Hematopoietic multipotent progenitor cell (in vitro differentiated cells): ENCODE results near the gene PER3. TPM values are rescaled to one million over a fixed set of nuclear protein-coding genes. Genes with fewer than 3 reads are reported as not detected.
"Not testable (repeated sequence)": the region's sequence is repeated elsewhere in the genome, so short reads cannot be mapped to it uniquely, and the experiment has no call there.

ENCODE experiments used
- DNase-seq, 3 donors: peaks; one replicate each; pipeline ENCODE4 v3.0.0-alpha.2; 2011 to 2015; ENCODE audit warnings: low read depth in 2 of 3, low spot score in 2 of 3
- total RNA-seq: library from RNA; depleted of rRNA; stranded (reverse); fragments of >200 nt; gene quantifications from one replicate; pipeline ENCODE4 v1.2.3, GENCODE V29; 2012

PER3 gene
- total RNA-seq, 1 donor = 2.2 TPM

DNA sequence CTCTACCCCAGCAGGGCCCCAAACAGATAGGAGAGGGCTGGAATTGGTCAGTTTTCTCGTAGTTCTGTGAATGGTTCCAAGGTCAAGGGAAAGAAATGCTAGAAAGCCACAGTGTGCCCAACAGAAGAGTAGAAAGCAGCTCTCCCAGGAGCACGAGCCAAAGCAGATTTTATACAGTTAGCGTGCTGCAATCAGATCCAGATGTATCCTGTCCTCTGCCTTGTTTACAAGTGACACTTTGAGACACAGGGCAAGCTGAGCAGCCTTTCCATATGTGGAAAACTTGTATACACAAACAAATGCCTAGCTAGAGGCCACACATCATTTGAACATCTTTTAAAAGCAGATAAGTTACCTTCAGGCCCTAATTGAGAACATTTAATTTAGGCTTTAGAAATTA lies 6.5 kb upstream of the PER3 start:
- DNase-seq = no peak

- DNase-seq = no peak
Observed at GRCh38 chr1:7778133-7778628, 5.9 kb upstream of the PER3 start.

- DNase-seq = no peak
Observed at GRCh38 chr1:7780976-7781375, 3.1 kb upstream of the PER3 start.

DNA sequence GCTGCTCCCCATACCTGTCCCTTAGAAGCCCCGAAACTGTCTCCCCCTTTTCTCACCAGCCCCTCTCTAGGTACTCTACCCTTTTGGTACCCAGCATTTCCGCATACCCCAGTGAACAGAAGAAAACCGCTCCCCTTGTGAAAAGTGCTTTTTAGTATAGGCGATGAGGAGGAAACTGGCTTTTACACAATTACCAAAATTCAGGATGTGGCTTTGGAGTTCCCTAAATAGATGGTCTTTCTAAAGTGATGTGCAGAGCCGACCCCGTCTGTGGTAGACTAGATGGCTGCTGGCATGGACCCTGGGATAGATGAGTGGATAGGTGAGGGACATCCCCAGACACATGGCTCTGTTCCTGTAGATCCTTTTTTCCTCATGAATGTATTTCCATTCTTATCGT lies 2.6 kb upstream of the PER3 start:
- DNase-seq = peak in 1 of 3 donors; percentile 28

DNA sequence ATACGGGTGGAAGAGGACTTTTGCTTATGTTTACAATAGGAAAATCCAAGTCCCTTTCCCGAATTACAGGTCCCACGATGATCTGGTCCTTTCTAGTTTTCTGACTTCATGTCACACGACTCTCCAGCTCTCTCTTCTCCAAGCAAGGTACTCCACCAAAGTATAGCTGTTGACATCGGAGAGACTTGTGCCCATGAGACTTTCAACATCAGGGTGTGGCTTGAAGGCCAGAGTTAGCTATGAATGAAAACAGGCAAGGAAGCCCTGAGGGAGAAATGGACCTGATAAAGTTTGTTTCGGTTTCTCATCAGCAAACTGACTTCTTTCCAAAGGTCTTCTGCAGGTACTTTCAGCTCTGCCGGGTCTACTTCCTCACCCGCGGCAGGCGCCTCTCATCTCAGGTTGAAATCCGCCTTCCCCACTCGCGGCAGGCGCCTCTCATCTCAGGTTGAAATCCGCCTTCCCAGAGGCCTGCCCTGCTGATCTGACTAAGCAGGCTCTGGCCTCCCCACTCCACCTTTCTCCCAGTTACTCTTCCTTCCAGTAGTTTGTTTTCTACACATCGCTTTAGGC lies 2.1 kb upstream of the PER3 start:
- DNase-seq = peak in 1 of 3 donors; percentile 13

- peak in 1 of 3 donors; percentile 46 for DNase-seq
Observed at GRCh38 chr1:7783178-7783711, 846 bp upstream of the PER3 start.

DNA sequence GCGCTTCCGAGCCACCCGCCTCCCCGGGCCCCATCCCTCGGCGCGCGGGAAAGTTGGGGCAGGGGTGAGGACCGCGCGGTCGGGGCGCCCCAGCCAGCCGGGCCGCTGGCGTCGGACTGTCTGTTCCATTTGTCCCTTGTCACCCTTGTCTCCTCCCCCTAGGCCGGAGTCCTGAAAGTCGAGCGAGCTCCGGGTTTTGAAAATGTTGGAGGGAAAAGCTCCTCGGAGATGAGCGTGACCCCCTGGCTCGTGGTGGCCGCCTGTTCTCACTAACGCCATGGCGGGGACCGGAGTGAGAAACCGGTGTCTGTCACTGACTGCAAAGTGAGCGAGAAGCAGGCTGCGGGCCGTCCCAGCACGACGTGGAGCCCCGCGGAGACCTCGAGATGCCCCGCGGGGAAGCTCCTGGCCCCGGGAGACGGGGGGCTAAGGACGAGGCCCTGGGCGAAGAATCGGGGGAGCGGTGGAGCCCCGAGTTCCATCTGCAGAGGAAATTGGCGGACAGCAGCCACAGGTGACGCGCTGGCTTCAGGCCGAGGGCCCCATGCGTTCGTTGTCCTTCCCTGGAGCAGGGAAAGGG lies 491 bp downstream of the PER3 start:
- peak in 1 of 3 donors; percentile 6 for DNase-seq

DNA sequence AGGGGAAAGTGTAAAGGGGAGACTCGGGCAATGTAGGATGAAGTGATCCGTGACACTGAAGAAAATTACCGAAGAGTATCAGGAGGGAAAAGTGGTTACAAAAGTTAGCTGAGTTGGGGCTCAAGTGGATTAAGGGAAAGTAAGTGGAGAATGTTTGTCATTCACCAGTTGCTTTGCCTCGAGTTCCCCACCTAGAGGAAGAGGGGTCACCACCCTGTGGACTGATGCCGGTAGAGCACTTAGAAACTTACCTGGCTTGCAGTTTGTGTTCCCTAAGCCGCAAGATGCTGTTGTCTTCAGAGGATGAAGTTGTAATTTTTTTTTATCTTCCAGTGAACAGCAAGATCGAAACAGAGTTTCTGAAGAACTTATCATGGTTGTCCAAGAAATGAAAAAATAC lies 1.0 kb downstream of the PER3 start:
- no peak for DNase-seq

DNA sequence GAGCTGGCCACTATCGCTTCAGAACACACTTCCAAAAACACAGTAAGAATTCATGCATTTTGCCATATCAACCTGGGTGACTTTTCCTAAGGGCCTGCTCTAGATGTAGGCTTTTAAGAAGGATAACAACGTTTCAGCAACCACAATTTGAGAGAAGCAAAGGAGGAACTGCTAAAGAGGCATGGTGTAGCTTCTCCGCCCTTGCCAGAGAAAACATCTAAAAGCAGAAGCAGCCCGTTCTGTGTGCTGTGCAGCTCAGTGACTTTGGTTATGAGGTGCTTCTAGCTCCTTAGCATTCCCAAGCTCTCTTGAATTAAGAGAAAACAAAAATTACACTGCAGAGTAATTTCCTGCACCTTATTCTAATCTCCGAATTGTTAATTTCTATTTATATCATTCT lies 2.7 kb downstream of the PER3 start:
- DNase-seq = peak in 1 of 3 donors; percentile 16

DNA sequence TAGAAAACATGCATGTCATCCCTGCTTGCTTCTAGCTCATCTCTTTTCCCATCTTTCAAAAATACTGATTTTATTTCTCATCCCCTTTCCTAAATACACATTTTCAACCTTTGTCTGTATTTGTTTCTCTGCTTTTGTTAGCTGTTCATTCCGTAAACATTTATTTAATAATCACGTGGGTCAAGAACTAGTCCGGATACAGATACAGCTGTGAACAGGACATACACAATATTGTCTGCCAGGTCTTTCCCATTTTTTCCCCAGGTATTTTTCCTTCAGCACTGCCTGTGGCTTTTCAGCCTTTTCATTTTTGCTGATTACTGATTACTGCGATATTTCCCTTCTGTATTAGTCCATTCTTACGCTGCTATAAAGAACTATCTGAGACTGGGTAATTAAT lies 5.7 kb downstream of the PER3 start:
- DNase-seq = no peak

DNA sequence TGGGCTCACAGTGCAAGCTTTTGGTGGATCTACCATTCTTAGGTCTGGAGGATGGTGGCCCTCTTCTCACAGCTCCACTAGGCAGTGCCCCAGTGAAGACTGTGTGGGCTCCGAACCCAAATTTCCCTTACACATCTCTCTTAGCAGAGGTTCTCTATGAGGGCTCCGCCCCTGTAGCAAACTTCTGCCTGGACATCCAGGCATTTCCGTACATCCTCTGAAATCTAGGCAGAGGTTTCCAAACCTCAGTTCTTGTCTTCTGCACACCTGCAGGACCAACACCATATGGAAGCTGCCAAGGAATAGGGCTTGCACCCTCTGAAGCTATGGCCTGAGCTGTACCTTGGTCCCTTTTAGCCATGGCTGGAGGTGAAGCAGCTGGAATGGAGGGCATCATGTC lies 6.9 kb downstream of the PER3 start:
- DNase-seq = not testable (repeated sequence)

DNA sequence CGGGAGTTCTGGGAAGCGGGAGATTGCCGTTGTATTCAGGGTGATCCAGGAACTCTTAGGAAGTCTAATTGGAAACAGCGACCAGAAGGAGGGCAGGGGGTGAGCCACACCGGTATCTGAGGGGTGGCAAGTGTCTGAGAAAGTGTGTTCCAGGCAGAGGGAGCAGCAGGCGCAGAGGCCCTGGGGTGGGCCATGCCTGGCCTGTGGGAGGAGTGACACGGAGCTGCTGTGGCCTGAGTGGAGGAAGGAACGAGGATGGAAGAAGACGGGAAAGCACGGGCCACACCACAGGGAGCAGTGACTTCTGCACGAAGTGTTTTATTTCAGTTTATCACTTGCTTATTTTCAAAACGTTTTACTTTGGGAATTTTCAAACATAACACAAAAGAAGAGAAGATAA lies 11.3 kb downstream of the PER3 start:
- no peak for DNase-seq

DNA sequence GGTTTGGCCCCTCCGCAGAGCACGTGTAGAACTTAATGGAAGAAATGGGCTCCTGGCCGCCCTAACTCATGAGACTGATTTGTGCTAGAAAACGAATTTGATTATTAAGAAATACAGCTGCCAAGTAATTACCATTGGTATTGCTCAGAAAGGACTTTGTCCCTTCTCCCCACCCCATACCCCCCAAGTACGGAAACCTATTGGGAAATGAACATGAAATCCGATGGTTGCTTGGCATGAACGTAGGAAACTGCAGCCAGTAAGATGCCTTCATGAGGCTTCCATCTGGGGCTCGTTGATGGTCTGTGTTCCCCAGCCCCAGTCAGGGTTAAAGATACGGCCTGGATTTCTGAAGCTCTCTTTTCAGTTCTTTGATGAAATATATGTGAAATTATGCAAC lies 21.4 kb downstream of the PER3 start:
- DNase-seq = no peak

DNA sequence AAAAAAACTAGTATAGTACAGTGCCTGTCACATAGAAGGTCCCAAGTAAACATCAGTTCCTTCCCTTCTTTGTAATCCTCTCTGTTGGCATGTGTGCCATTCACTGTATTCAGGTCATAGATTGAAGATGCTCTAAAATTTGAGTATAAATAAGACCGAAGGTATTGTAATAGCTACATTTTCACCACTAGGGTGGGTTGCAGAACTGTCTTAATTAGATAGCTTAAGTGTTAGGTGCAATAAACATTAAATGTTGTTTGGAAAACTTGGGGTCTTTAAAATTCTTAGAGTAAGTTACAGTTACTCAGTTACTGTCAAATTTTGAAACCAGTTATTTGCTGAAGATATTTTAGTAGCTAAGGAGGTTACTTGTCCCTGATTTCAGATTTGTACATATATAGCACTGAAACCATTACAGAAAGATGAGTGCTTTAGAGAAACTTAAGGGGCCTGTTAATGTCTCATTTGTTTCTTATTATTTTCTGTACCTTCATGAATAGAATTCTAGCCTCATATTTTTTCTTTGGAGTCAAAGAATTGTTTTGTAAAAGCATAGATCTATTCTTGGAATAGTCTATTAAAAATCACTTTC lies 24.3 kb downstream of the PER3 start:
- DNase-seq = peak in 2 of 3 donors; percentile 37 to 66

DNA sequence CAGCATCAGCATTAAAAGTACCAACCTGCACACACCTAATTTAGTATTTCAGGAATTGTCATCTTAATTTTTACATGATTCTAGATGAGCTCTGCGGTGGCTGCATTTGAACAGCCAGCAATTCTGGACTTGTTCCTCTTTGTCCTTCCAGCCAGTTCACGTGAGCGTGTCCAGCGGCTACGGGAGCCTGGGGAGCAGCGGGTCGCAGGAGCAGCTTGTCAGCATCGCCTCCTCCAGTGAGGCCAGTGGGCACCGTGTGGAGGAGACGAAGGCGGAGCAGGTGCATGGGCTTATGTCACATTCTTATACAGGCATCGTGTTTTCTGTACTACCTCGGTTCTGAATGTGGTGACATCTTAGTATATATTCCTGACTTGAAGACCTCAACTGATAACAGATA lies 25.7 kb downstream of the PER3 start:
- DNase-seq = no peak

GRCh38 chr1:7810395-7810794 lies 26.3 kb downstream of the PER3 start:
- no peak for DNase-seq

DNA sequence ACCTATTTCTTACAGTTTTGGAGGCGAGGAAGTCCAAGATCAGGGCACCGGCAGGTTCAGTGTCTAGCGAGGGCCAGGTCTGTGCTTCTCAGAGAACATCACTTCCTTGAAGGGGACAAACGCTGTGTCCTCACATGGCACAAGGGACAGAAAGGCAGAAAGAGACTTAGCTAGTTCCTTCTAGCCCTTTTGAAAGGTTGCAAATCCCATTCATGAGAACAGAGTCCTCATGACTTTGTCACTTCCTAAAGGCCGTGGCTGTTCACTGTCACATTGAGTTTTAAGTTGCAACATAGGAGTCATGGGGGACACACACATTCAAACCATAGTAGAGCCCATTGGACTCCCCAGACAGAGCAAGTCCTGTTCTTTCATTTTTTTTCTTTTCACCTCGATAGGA lies 27.4 kb downstream of the PER3 start:
- no peak for DNase-seq

GRCh38 chr1:7813677-7814373 lies 29.7 kb downstream of the PER3 start:
- no peak for DNase-seq

DNA sequence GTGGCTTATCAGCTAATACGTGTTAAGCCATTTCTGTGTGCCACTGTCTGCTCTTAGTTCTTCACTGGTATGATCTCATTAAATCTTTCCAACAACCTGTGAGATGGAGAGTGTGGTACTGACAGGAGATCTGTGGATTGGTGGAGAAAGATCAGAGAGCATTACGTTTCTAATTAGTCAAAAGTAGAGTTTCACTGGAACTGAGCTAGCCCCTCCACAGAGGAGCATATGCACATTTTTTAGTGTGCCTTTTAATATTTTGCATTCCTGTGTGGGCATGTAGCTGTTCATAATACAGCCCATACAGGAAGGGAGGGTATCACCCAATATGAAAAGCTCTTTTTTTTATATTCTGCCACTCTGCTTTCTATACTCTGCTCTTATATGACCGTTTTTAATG lies 37.2 kb downstream of the PER3 start:
- no peak for DNase-seq

DNA sequence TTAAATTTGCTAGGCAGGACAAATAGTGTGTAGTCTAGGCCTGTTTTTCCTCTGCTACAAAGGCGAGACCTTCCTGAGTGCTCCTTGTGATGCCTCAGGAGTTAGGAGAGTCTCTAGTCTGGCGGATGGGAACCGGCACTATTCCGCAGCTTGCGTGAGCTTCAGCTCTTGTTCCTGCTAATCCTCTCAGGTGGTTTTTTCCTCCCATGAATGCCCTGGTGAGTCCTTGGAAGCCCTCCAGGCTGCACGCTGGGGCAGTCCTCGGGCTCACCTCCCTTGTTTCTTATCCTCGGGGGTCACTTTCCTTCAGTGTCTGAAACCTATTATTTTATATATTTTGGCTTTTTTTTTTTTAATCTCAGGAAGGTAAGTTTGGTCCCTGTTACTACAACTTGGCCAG lies 40.6 kb downstream of the PER3 start:
- no peak for DNase-seq

DNA sequence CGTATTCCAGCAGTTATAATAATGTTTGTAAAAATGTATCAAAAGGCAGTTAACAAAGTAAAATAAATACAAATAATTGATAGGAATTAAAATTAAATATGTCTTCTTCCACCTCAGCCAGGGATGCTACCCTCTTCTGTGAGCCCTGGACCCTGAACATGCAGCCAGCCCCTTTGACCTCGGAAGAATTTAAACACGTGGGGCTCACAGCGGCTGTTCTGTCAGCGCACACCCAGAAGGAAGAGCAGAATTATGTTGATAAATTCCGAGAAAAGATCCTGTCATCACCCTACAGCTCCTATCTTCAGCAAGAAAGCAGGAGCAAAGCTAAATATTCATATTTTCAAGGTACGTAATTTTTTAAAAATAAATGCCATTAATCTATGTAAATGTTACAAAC lies 42.3 kb downstream of the PER3 start:
- no peak for DNase-seq
